ENCODE measurements around the gene C1GALT1.

DNA sequence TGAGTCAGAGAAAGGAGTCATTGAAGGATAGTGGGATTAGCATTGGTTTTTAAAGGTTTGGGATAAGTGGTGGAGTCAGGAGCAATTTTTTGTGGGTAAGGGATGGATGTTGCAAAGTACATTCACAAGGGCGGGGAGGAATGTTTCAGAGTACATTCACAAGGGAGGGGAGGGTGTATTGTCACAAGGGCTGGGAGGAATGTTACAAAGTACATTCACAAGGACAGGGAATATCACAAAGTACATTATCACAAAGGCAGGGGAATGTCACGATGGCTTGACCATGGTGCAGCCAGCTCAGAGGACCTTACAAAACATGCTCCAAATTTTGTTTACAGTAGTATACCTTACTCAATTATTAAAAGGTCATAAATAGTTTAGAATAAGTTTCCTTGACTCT is 30.3 kb downstream of the C1GALT1 start:
- TF ChIP-seq, protein P1, sequence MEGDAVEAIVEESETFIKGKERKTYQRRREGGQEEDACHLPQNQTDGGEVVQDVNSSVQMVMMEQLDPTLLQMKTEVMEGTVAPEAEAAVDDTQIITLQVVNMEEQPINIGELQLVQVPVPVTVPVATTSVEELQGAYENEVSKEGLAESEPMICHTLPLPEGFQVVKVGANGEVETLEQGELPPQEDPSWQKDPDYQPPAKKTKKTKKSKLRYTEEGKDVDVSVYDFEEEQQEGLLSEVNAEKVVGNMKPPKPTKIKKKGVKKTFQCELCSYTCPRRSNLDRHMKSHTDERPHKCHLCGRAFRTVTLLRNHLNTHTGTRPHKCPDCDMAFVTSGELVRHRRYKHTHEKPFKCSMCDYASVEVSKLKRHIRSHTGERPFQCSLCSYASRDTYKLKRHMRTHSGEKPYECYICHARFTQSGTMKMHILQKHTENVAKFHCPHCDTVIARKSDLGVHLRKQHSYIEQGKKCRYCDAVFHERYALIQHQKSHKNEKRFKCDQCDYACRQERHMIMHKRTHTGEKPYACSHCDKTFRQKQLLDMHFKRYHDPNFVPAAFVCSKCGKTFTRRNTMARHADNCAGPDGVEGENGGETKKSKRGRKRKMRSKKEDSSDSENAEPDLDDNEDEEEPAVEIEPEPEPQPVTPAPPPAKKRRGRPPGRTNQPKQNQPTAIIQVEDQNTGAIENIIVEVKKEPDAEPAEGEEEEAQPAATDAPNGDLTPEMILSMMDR (conservative IDR thresholded peaks at IDR 0.05; ENCODE audit: low read depth, low read length): no peak
- TF ChIP-seq EZH2 (IDR thresholded peaks at IDR 0.05; ENCODE audit: borderline replicate concordance, low read depth, low read length, poor library complexity, severe bottlenecking): no peak
